CD8-positive, alpha-beta memory T cell (primary cell): ENCODE data around the gene DPP6. TPM values are rescaled to one million over a fixed set of nuclear protein-coding genes. Genes with fewer than 3 reads are reported as not detected.
A peak's percentile ranks its signal among the peaks of the same experiment; 100 is the strongest.

ENCODE experiments used
- CTCF ChIA-PET: fragments of 350-600 bp; sonication (Branson Sonifier 250); formaldehyde crosslinking; loops from one replicate; lab custom pipeline; 2021; ENCODE audit warnings: antibody characterized with exemption; lab: Charles Lee
- POLR2A ChIA-PET: fragments of 350-600 bp; sonication (Branson Sonifier 250); formaldehyde crosslinking; loops from one replicate; lab custom pipeline; 2021; ENCODE audit warnings: antibody characterized with exemption; lab: Charles Lee
- DNase-seq, 5 donors: peaks; one replicate each; pipeline versions ENCODE4 v3.0.0 to v3.0.0-alpha.2; 2020 to 2022; ENCODE audit warnings: mixed read lengths in 1 of 5
- H3K27ac ChIP-seq: one replicate; pipeline ENCODE4 v1.7.0; 2013; ENCODE audit warnings: low read depth, mild to moderate bottlenecking, low read length, moderate library complexity
- H3K27me3 ChIP-seq: 2 replicates; pipeline ENCODE4 v1.7.0; 2013; ENCODE audit warnings: low read length, mild to moderate bottlenecking; ENCODE audit not compliant: insufficient read depth, poor library complexity, severe bottlenecking
- H3K36me3 ChIP-seq: 2 replicates; pipeline ENCODE4 v1.7.0; 2013; ENCODE audit warnings: mild to moderate bottlenecking, low read length, moderate library complexity; ENCODE audit not compliant: insufficient read depth
- H3K4me1 ChIP-seq: 2 replicates; pipeline ENCODE4 v1.7.0; 2013; ENCODE audit warnings: mild to moderate bottlenecking, low read length, moderate library complexity; ENCODE audit not compliant: insufficient read depth
- H3K4me3 ChIP-seq: 2 replicates; pipeline ENCODE4 v1.7.0; 2013; ENCODE audit warnings: mild to moderate bottlenecking, low read length
- H3K9me3 ChIP-seq: 2 replicates; pipeline ENCODE4 v1.7.0; 2013; ENCODE audit warnings: mild to moderate bottlenecking, low read length
- H3K27ac Mint-ChIP-seq, 8 donors: one replicate each; pipeline ENCODE4 v1.8.0; 2020 to 2021; ENCODE audit warnings: mixed read lengths in 8 of 8, mild to moderate bottlenecking in 6 of 8, inconsistent platforms in 3 of 8, moderate library complexity in 3 of 8
- H3K27me3 Mint-ChIP-seq, 2 donors: one replicate each; pipeline ENCODE4 v1.8.0; 2020 to 2021; ENCODE audit warnings: mixed read lengths in 2 of 2, mild to moderate bottlenecking in 1 of 2, moderate library complexity in 1 of 2
- H3K36me3 Mint-ChIP-seq, 3 donors: one replicate each; pipeline ENCODE4 v1.8.0; 2020 to 2021; ENCODE audit warnings: mixed read lengths in 3 of 3, inconsistent platforms in 1 of 3, mild to moderate bottlenecking in 1 of 3
- H3K4me1 Mint-ChIP-seq, 3 donors: one replicate each; pipeline ENCODE4 v1.8.0; 2020 to 2021; ENCODE audit warnings: mixed read lengths in 3 of 3, inconsistent platforms in 1 of 3, mild to moderate bottlenecking in 1 of 3
- H3K4me3 Mint-ChIP-seq, 7 donors: one replicate each; pipeline ENCODE4 v1.8.0; 2020 to 2021; ENCODE audit warnings: mixed read lengths in 7 of 7, mild to moderate bottlenecking in 6 of 7, moderate library complexity in 4 of 7, inconsistent platforms in 2 of 7
- H3K9me3 Mint-ChIP-seq, 5 donors: one replicate each; pipeline ENCODE4 v1.8.0; 2020 to 2022; ENCODE audit warnings: mixed read lengths in 5 of 5, mild to moderate bottlenecking in 3 of 5, moderate library complexity in 2 of 5, inconsistent platforms in 1 of 5
- polyA plus RNA-seq: library from polyadenylated mRNA; unstranded; fragments of 300-500 nt; fragmentation: Illumina TruSeq; gene quantifications from one replicate; pipeline ENCODE4 v1.2.3, GENCODE V29; 2021
- total RNA-seq, 2 experiments: library from RNA; stranded (reverse); gene quantifications; one replicate each; pipeline ENCODE4 v1.2.3, GENCODE V29; 2021

The DPP6 gene
- total and polyA plus RNA-seq, 3 experiments from 2014 or later: not detected

DNA sequence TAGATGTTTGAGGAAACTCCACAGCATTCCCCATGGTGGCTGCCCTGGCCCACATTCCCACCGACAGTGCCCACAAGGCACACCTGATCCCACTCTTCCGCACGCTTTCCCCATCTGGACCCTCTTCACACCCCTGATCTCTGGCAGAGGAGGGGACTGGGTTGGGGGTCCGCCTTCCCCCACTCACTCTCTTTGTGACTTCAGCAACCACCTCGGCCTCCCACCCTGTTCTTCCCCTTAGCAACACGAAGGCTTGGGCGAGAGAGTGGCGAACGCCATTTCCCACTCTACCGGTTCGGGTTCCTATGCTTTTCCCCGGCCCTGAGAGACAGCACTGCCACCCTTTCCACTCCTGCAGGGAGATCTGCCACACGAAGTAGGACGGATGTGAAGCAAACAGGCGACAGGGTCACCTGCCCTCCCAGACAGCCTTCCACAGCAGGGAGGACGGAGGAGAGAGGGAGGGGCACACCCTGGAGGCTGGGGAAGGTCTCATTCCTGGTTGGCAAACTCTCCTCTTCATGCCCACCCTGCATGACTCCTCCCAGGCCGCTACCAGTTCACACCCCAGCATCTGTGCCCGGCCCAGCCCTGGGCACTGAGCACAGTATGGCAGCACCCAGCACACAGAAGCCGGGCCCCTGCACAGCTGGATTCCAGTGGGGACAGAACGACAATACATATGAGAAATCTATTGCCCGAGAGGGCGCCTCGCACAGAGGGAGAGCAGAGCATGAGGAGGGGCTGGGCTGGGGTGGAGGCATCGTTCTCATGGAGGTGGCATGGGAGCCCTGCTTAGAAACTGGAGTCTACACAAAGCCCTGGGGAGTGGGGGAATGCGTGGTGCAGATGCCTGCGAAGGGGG is 857.3 kb downstream of the DPP6 start:
- POLR2A ChIA-PET: no interaction called here
- no peak overlapping the region for H3K4me3 Mint-ChIP-seq
- no peak for DNase-seq
- H3K27me3 ChIP-seq: no peaks in the 10 kb centered on the region
- H3K36me3 ChIP-seq: no peaks in the 10 kb centered on the region
- peaks cover 3 to 11% (median 10%) of the 10 kb centered on the region in 3 donors for H3K4me1 Mint-ChIP-seq
- no peaks in the 10 kb centered on the region for H3K9me3 ChIP-seq
- peaks cover 16 to 37% of the 10 kb centered on the region in 2 donors for H3K27me3 Mint-ChIP-seq
- H3K36me3 Mint-ChIP-seq: peaks cover 0 to 5% (median 0%) of the 10 kb centered on the region in 3 donors
- peak overlapping the region in 1 of 8 donors; percentile 63 for H3K27ac Mint-ChIP-seq
- no peaks in the 10 kb centered on the region for H3K4me1 ChIP-seq
- no peak overlapping the region for H3K4me3 ChIP-seq
- CTCF ChIA-PET: interaction anchor here (1.4 kb wide), 1 partner anchor 11 kb away, joined by 4 read pairs; no protein-coding TSS in a partner anchor
- peaks cover 0 to 7% (median 2%) of the 10 kb centered on the region in 5 donors for H3K9me3 Mint-ChIP-seq
- no peak overlapping the region for H3K27ac ChIP-seq

DNA sequence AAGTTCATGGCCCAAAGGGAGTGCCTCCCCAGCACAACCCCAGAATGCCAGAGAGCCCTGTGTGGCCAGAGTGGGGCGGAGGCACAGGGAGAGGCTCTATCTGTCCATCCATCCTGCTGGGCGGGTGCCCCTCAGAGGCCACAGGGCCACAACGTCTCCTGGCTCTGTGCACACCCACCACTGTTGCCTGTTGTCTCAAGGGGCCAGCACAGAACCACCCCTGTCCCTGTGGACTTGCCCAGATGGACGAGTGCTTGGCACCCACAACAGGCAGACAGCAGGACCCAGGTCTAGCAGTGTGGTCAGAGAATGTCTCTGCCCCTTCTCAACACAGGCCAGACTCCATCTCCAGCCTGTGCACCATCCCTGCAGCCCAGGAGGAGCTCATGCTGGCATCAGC is 857.9 kb downstream of the DPP6 start:
- no peak for DNase-seq
- CTCF ChIA-PET: interaction anchor here (1.4 to 6.1 kb wide), 2 partner anchors 11 to 17 kb away, joined by 4 to 62 read pairs; no protein-coding TSS in a partner anchor
- H3K27me3 ChIP-seq: peaks cover 1% of the 10 kb centered on the region
- no peaks in the 10 kb centered on the region for H3K36me3 ChIP-seq
- peaks cover 0 to 5% (median 0%) of the 10 kb centered on the region in 3 donors for H3K36me3 Mint-ChIP-seq
- no peaks in the 10 kb centered on the region for H3K4me1 ChIP-seq
- H3K27ac Mint-ChIP-seq: peak overlapping the region in 1 of 8 donors; percentile 81
- no peak overlapping the region for H3K4me3 ChIP-seq
- H3K4me1 Mint-ChIP-seq: peaks cover 3 to 14% (median 10%) of the 10 kb centered on the region in 3 donors
- POLR2A ChIA-PET: no interaction called here
- no peak overlapping the region for H3K27ac ChIP-seq
- H3K4me3 Mint-ChIP-seq: no peak overlapping the region
- no peaks in the 10 kb centered on the region for H3K9me3 ChIP-seq
- H3K9me3 Mint-ChIP-seq: peaks cover 0 to 7% (median 2%) of the 10 kb centered on the region in 5 donors
- peaks cover 15 to 30% of the 10 kb centered on the region in 2 donors for H3K27me3 Mint-ChIP-seq

- H3K27me3 ChIP-seq: peaks cover 4% of the 10 kb centered on the region
- no peaks in the 10 kb centered on the region for H3K36me3 ChIP-seq
- Mint-ChIP-seq H3K9me3 (peaks cover 0 to 7% (median 2%) of the 10 kb centered on the region in 5 donors), H3K27me3 (peaks cover 17 to 34% of the 10 kb centered on the region in 2 donors), H3K27ac (no peak overlapping the region), H3K4me1 (peaks cover 3 to 14% (median 10%) of the 10 kb centered on the region in 3 donors), H3K4me3 (peak overlapping the region in 1 of 7 donors; percentile 76), H3K36me3 (peaks cover 0 to 5% (median 0%) of the 10 kb centered on the region in 3 donors)
- no peak for DNase-seq
- H3K4me1 ChIP-seq: no peaks in the 10 kb centered on the region
- POLR2A ChIA-PET: no interaction called here
- no peak overlapping the region for H3K27ac ChIP-seq
- H3K4me3 ChIP-seq: no peak overlapping the region
- CTCF ChIA-PET: interaction anchor here (1.4 to 6.1 kb wide), 2 partner anchors 12 to 16 kb away, joined by 4 to 62 read pairs; no protein-coding TSS in a partner anchor
- H3K9me3 ChIP-seq: no peaks in the 10 kb centered on the region
Measured at GRCh38 chr7:154910977-154911376, 858.8 kb downstream of the DPP6 start.

DNA sequence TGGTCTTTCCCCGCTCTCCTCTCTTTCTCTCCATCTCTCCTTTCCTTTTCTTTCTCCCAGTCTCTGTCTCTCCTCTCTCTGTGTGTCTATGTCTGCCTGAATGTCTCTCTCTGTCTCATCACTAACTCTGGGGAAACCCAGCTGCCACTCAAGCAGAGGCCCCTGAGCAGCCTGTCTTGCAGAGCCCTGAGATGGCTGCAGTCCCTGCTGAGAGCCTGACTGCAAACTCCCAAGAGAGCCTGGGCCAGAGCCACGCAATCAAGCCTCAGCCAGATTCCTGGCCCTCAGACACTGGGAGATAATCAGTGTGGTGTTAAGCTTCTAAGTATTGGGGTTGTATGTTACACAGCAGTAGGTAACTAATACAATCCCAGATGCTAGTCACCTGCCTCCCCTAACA is 859.2 kb downstream of the DPP6 start:
- Mint-ChIP-seq H3K4me3 (no peak overlapping the region), H3K27me3 (peaks cover 20 to 36% of the 10 kb centered on the region in 2 donors), H3K36me3 (peaks cover 0 to 5% (median 0%) of the 10 kb centered on the region in 3 donors), H3K4me1 (peaks cover 3 to 14% (median 10%) of the 10 kb centered on the region in 3 donors), H3K27ac (no peak overlapping the region), H3K9me3 (peaks cover 0 to 7% (median 2%) of the 10 kb centered on the region in 5 donors)
- Histone ChIP-seq H3K4me3 (no peak overlapping the region), H3K9me3 (no peaks in the 10 kb centered on the region), H3K27ac (no peak overlapping the region), H3K36me3 (no peaks in the 10 kb centered on the region), H3K4me1 (no peaks in the 10 kb centered on the region), H3K27me3 (peaks cover 4% of the 10 kb centered on the region)
- DNase-seq: no peak
- ChIA-PET CTCF (interaction anchor here (1.5 to 6.1 kb wide), 2 partner anchors 16 to 47 kb away, joined by 3 to 62 read pairs; no protein-coding TSS in a partner anchor), POLR2A (no interaction called here)

GRCh38 chr7:154911862-154912455 is 859.8 kb downstream of the DPP6 start:
- Mint-ChIP-seq H3K4me1 (peaks cover 3 to 14% (median 10%) of the 10 kb centered on the region in 3 donors), H3K27me3 (peaks cover 23 to 37% of the 10 kb centered on the region in 2 donors), H3K27ac (peak overlapping the region in 1 of 8 donors; percentile 11), H3K36me3 (peaks cover 0 to 5% (median 0%) of the 10 kb centered on the region in 3 donors), H3K4me3 (no peak overlapping the region), H3K9me3 (peaks cover 0 to 7% (median 2%) of the 10 kb centered on the region in 5 donors)
- Histone ChIP-seq H3K9me3 (no peaks in the 10 kb centered on the region), H3K4me1 (no peaks in the 10 kb centered on the region), H3K36me3 (no peaks in the 10 kb centered on the region), H3K27me3 (peaks cover 4% of the 10 kb centered on the region), H3K4me3 (no peak overlapping the region), H3K27ac (no peak overlapping the region)
- ChIA-PET CTCF (interaction anchor here (1.5 to 6.1 kb wide), 2 partner anchors 15 to 47 kb away, joined by 3 to 62 read pairs; no protein-coding TSS in a partner anchor), POLR2A (no interaction called here)
- DNase-seq: no peak

GRCh38 chr7:154912871-154913637 is 860.9 kb downstream of the DPP6 start:
- Mint-ChIP-seq H3K4me1 (peaks cover 3 to 10% (median 8%) of the 10 kb centered on the region in 3 donors), H3K27me3 (peaks cover 20 to 35% of the 10 kb centered on the region in 2 donors), H3K4me3 (peak overlapping the region in 2 of 7 donors; percentile 19 to 24), H3K9me3 (peaks cover 0 to 7% (median 2%) of the 10 kb centered on the region in 5 donors), H3K36me3 (peaks cover 0 to 5% (median 0%) of the 10 kb centered on the region in 3 donors), H3K27ac (no peak overlapping the region)
- ChIA-PET CTCF (interaction anchor here (0.7 to 6.1 kb wide), 18 partner anchors 9 to 877 kb away, joined by 3 to 62 read pairs (median 4); no protein-coding TSS in a partner anchor), POLR2A (no interaction called here)
- Histone ChIP-seq H3K27me3 (peaks cover 4% of the 10 kb centered on the region), H3K9me3 (no peaks in the 10 kb centered on the region), H3K4me3 (no peak overlapping the region), H3K36me3 (no peaks in the 10 kb centered on the region), H3K4me1 (no peaks in the 10 kb centered on the region), H3K27ac (no peak overlapping the region)
- no peak for DNase-seq

GRCh38 chr7:154913638-154914307 is 861.6 kb downstream of the DPP6 start:
- peak overlapping the region; percentile 52 for H3K4me3 ChIP-seq
- CTCF ChIA-PET: interaction anchor here (0.6 to 6.1 kb wide), 27 partner anchors 8 to 876 kb away, joined by 3 to 62 read pairs (median 4); no protein-coding TSS in a partner anchor
- no peaks in the 10 kb centered on the region for H3K9me3 ChIP-seq
- no peaks in the 10 kb centered on the region for H3K36me3 ChIP-seq
- peak overlapping the region in 3 of 8 donors; percentile 81 to 98 (median 87) for H3K27ac Mint-ChIP-seq
- H3K4me1 ChIP-seq: no peaks in the 10 kb centered on the region
- H3K4me3 Mint-ChIP-seq: peak overlapping the region; percentile 67 to 94 (median 88)
- peaks cover 4% of the 10 kb centered on the region for H3K27me3 ChIP-seq
- no peak overlapping the region for H3K27ac ChIP-seq
- H3K9me3 Mint-ChIP-seq: peaks cover 0 to 7% (median 2%) of the 10 kb centered on the region in 5 donors
- peak; percentile 76 to 89 (median 82) for DNase-seq
- POLR2A ChIA-PET: no interaction called here
- peaks cover 3 to 8% (median 5%) of the 10 kb centered on the region in 3 donors for H3K4me1 Mint-ChIP-seq
- peaks cover 18 to 35% of the 10 kb centered on the region in 2 donors for H3K27me3 Mint-ChIP-seq
- H3K36me3 Mint-ChIP-seq: peaks cover 0 to 5% (median 0%) of the 10 kb centered on the region in 3 donors
